GM19452 (cell line): ENCODE measurements around the gene FDXR.

Source experiments
- ATAC-seq: cut with Tn5 transposase; IDR thresholded peaks from one replicate; pipeline ENCODE4 v1.9.1; 2021; ENCODE audit not compliant: unreplicated experiment

FDXR gene

DNA sequence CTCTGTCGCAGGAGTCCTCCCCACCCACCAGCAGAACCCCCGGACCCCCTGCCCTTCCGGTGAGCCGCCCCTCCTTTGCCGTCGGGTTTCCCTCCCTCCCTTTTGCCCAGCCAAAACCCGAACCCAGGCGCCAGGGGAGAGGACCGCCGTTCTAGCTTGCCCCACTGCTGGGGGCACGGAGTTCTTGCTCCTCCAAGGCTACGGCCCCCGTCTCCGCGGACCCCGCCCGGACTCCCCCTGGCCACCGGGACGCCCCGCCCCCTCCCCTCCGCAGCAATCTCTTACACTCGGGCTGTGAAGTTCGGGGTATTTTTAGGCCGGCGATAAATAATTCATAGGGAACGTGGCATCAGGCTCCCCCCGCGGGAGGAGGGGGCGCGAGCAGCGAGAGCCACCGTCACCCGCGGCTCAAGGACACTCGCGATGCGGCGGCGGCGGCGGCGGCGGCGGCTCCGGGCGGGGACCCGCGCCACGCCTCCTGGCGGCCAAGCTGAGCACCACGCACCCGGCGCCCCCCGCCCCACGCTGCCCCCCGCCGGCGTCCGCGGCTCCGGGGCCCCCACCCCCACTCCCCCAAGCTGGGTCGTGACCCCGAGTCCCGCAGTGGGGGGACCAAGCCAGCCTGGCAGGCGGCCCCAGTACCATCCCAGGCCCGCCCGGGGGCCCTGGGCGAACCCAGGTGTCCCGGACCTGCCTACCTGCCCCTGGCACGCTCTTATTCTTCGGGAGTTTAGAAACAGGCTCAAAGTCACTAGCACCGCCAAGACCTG, 13.2 kb downstream of the FDXR start, which contains the start of gene GRIN2C:
GRIN2C (minus strand) TSS at position 427 of the 770 bp plus-strand sequence. CDS start 4,793 bp downstream, outside the sequence.
- no peak for ATAC-seq

DNA sequence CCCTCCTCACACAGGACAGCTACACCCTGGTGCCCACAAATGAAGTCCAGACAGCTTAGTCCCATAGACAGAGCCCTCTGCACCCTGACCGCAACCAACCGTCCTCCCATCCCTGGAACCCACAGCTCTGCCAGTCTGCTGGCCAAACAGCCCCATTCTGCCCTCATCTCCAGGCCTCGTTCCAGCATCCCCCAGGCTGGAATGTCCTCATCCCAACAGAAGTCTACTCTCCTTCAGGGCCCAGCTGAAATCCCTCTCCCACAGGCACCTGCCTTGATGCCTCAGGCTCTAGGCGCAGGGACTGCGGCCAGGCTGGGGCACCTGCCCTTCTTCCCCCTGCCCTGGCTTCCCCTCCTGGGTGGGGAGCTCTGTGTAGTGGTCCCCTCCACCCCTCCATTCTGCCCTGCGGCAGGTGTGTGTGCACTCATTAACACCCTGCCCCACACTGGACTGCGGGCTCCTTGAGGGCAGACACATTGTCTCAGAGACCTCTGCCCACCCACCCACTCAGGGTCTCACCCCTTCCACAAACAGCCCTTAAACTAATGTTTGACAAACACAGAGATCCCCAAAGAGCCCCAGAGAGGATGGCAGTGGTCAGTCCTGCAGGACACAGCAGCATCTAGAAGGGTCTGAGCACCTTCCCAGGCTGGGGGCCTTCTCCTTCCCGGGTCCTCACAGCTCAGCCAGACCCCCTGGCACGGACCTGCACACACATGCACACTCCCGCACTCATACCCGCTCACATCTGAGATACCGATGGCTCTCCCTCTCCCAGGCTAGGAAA, 13.9 kb downstream of the FDXR start:
- ATAC-seq = no peak

DNA sequence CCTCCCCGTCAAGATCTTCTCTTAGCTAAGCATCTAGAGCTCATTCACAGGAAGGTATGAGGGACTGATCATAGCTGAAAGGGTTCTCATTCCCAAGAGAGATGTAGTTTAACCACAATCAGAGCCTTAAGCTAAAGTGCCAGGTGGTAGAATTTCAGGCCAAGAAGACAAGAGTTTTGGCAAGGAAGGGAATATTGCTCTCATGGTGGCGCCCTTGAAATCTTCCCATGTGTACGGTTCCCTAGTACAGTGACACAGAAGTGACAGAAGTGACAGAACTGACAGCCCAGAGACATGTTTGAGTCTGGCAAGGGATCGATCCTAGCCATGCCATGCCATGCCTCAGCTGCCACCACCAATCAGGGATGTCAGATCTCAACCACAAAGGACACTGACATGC, 15.6 kb downstream of the FDXR start:
- no peak for ATAC-seq

GRCh38 chr17:74856112-74856511, 16.7 kb downstream of the FDXR start:
- no peak for ATAC-seq

DNA sequence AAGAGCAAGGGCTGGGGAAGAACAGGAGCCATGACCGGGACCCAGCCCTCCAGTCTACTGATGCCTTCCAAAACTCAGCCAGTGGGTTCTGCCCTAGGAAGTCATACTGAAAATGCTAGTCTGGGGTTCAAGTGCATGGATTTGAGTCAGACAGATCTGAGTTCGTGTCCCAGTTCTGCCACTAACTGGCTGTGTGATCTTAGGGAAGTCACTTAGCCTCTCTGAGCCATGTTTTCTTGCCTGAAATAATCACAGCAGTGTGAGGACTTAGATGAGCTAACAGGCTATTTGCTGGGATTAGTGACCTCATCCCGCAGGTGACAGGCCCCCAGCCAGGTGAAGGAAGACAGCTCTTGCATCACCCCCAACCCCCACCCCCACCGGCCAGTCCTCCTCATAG, 17.5 kb downstream of the FDXR start:
- no peak for ATAC-seq

DNA sequence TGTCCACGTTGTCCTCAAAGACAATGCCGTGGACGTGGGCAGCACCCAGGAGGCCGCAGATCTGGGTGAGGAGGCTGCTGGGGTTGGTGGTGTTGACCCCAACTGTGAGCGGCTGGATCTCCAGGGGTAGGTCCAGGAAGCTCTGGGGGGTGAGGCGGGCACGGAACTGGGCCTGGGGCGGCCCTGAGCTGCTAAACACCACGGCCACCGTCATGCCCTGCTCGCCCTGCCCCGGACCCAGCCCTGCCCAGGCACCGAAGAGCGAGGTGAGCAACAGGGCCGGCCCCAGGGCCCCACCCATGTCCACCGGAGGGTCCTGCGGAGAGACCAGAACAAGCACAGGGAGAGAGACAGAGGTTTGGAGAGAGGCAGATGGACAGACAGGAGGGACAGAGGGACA, 18.0 kb downstream of the FDXR start:
- ATAC-seq = no peak

DNA sequence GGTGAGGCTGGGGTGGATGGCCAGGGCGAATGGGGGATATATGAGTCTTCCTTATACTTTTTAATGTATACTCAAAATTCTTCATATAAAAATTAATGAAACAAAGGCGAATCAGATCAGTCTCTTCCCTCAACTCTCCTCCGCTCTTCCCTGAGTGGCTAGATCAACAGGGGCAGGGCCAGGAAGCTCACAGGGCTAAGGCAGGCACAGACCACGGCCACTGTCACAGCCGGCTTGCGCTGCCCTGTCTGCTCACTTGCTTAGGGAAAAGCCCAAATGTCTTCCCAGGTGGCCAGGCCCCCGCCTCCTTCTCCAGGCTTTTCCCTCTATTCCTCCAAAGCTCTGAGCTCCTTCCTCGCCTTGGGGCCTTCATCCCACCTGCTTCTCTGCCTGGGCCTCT, 19.1 kb downstream of the FDXR start:
- no peak for ATAC-seq

- no peak for ATAC-seq
Measured at GRCh38 chr17:74853048-74853397, 19.8 kb downstream of the FDXR start.

DNA sequence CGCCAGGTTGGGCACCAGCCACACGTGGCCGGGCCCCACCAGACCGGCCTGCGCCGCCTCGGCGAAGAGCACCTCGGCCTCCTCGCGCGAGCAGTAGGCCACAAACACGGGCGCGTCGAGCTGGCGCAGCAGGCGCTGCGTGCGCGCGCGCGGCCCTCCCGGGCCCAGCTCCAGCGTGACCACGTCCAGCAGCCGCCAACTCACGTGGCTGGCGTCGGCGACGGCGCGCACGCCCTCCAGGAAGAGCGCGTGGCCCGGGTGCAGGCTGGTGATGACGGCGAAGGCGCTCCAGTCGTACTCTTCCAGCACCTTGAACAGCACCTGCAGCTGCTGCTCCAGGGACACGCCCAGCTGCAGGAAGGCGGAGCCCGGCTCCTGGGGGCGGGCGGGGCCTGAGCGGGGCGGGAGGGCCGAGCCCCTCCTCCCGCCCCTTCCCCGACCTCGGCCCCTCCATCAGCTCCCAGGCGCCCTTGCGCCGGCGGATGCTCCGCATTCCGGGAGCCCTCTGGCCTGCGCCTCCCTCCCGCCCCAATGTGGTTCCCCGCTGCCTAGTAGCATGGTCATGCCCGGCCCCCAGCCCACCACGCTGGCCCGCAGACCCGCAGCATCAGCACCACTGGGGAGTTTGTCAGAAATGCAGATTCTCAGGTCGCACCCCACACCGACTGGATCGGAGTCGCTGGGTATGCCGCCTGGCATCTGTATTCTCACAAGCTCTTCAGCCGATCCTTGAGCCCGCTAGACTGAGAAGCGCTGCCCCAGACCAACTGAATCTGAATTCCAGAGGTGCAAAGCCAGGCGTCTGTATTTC, 20.4 kb downstream of the FDXR start:
- ATAC-seq = no peak

DNA sequence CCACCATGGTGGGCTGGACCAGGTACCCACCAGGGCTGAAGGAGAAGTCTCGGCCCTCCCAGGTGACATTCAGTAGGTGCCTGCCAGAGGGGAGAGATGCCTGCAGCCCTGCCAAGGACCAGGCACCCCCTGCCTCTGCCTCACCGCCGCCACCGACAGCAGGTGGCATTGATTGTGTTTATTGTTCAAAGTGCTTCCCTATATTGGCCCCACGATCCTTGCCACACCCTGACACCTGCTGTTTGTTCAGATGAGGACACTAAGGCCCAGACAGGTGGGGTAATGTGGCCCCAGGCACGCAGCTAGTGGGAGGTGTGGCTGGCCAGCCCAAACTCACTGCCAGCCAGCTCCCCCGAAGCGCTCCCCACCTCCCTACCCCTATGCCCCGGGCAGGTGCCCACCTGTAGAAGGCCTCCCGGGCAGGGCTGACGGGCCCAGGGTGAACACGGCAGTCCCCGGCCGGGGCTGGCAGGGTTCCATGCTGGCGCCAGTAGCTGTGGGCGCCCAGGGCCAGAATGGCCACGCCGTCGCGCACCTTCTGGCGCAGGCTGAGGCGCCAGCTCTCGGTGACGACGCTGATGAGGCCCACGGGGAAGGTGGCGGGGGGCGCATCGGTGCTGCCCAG, 21.1 kb downstream of the FDXR start:
- ATAC-seq = no peak

DNA sequence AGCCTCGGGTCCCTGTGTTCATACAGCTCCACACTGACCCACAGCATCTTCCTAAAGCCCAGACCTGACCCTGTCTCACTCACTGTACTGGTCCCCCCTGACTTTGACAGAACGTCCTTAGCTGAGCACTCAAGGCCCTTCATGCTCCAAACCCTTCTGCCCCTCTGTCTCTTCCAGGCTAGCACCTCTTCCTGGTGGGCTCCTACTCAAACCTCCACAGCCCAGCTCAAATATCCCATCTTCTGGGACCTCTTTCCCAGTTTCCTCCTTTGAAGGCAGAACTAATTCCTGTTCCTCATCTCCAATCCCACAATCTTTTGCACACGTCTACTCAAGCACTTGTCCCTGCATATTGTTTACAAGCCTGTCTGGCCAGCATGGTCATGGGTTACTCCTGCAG, 21.9 kb downstream of the FDXR start:
- no peak for ATAC-seq

GRCh38 chr17:74850310-74850709, 22.5 kb downstream of the FDXR start:
- no peak for ATAC-seq

- no peak for ATAC-seq
Measured at GRCh38 chr17:74848656-74849399, 24.0 kb downstream of the FDXR start.

- no peak for ATAC-seq
Measured at GRCh38 chr17:74846621-74847020, 26.2 kb downstream of the FDXR start.

GRCh38 chr17:74843352-74843627, 29.5 kb downstream of the FDXR start:
- ATAC-seq = no peak

GRCh38 chr17:74842599-74843351, 30.0 kb downstream of the FDXR start:
- ATAC-seq = no peak

- no peak for ATAC-seq
Measured at GRCh38 chr17:74842146-74842598, 30.6 kb downstream of the FDXR start.

DNA sequence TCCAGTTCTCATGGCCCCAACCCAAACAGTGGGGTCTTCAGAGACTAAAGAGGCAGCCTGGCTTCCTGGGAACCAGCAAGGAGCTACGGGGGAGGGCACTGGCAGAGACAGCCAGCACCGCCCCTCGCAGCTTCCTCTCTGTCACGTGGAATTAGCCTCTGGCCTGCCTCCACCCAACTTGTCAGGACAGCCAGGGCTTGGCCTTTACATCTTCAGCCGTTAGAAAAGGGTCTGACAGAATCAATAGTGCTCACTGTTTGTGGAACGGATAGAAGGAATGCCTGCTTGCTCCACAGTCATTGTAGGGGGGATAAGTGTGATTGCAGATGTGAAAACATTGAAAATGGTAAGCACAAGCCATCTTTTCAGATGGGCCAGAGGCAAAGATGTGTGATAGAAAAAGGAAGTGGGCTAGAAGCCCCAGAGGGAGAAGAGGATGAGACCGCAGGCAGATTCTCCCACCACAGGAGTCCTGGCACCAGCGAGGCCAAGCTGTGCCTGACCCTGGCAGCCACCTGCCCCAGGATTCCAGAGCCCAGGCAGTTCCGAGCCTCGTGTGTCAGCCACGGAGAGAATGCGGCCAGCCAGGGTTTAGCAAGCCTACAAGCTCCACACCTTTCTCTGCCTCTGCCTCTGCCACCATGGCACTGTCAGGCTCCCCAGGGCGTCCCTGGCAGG, 31.7 kb downstream of the FDXR start:
- ATAC-seq = no peak
